HepG2 (cell line): ENCODE data around the gene CCDC77. TPM values are rescaled to one million over a fixed set of nuclear protein-coding genes. Genes with fewer than 3 reads are reported as not detected.
A peak's percentile ranks its signal among the peaks of the same experiment; 100 is the strongest.

Source experiments
- ATAC-seq: fragments of 200-7000 bp; cut with Tn5 transposase; 3 replicates; pipeline ENCODE4 v1.9.1; 2020; ENCODE audit warnings: mild to moderate bottlenecking, moderate library complexity
- BruUV-seq: library from RNA; stranded (reverse); fragments of 400-500 nt; replicated peaks from 2 replicates; lab custom pipeline; 2021; lab: Mats Ljungman, UMichigan
- CTCF ChIA-PET: fragments of 300-600 bp; formaldehyde crosslinking; extraction: SDS; loops from one replicate; lab custom pipeline; 2021; ENCODE audit warnings: low total read pairs, inconsistent platforms, low intra/inter-chr PET ratio; lab: Yijun Ruan, JAX
- POLR2A ChIA-PET: fragments of 350-600 bp; sonication (Branson Sonifier 250); formaldehyde crosslinking; loops from one replicate; lab custom pipeline; 2020; ENCODE audit warnings: antibody characterized with exemption, inconsistent platforms; lab: Yijun Ruan, JAX
- DNase-seq: peaks from one replicate; pipeline ENCODE4 v3.0.0-alpha.2; 2015; ENCODE audit warnings: low spot score
- FAIRE-seq: peaks from 3 replicates; lab custom pipeline; 2011; peaks lifted over from hg19 to GRCh38; lab: Jason Lieb, UNC
- H2AFZ ChIP-seq: one replicate; pipeline ENCODE4 v1.6.1; 2011; ENCODE audit warnings: low read length, inconsistent platforms
- H3K27ac ChIP-seq: fragments of 300-600 bp; 3 replicates; pipeline ENCODE4 v1.8.0; 2011; ENCODE audit warnings: mixed run types, mild to moderate bottlenecking, mixed read lengths, low read length, inconsistent platforms; ENCODE audit not compliant: insufficient read depth; ENCODE audit errors: extremely low read length
- H3K27me3 ChIP-seq, 2 experiments: fragments of 200-600 bp in 1 of 2; 2 replicates in 1 of 2; 3 replicates in 1 of 2; pipeline versions ENCODE4 v1.6.0 to v1.8.0; 2011; ENCODE audit warnings: low read length in 2 of 2, mild to moderate bottlenecking in 2 of 2, moderate library complexity in 2 of 2, inconsistent platforms in 1 of 2; ENCODE audit not compliant: insufficient read depth in 2 of 2, control insufficient read depth in 1 of 2
- H3K36me3 ChIP-seq, 2 experiments: fragments of 200-600 bp in 1 of 2; replicated peaks in 1 of 2; 2 replicates in 1 of 2; 3 replicates in 1 of 2; pipeline versions ENCODE4 v1.5.1 to v1.8.0; 2011; ENCODE audit warnings: low read length in 2 of 2, inconsistent platforms in 1 of 2; ENCODE audit not compliant: insufficient read depth in 2 of 2, control insufficient read depth in 1 of 2
- H3K4me1 ChIP-seq: 2 replicates; pipeline ENCODE4 v1.5.1; 2012; ENCODE audit warnings: low read length, inconsistent platforms; ENCODE audit not compliant: insufficient read depth
- H3K4me2 ChIP-seq: 2 replicates; pipeline ENCODE4 v1.6.0; 2011; ENCODE audit warnings: low read depth, low read length, inconsistent platforms
- H3K4me3 ChIP-seq, 3 experiments: fragments of 200-600 bp in 1 of 3; sonication (generic), shearing (Covaris generic) in 1 of 3; replicated peaks in 1 of 3; 2 replicates each; pipeline ENCODE4 v1.5.1; 2011 to 2016; ENCODE audit warnings: low read length in 3 of 3, inconsistent platforms in 2 of 3, low read depth in 2 of 3, mild to moderate bottlenecking in 2 of 3, control low read depth in 1 of 3, mixed read lengths in 1 of 3; ENCODE audit not compliant: insufficient read depth in 1 of 3
- H3K79me2 ChIP-seq: one replicate; pipeline ENCODE4 v1.6.1; 2011; ENCODE audit warnings: low read length, inconsistent platforms; ENCODE audit not compliant: insufficient read depth
- H3K9ac ChIP-seq: 2 replicates; pipeline ENCODE4 v1.6.0; 2011; ENCODE audit warnings: mild to moderate bottlenecking, low read depth, low read length, inconsistent platforms; ENCODE audit not compliant: insufficient read depth
- H3K9me3 ChIP-seq: 2 replicates; pipeline ENCODE4 v1.5.1; 2012; ENCODE audit warnings: mild to moderate bottlenecking, low read length
- H4K20me1 ChIP-seq: 2 replicates; pipeline ENCODE4 v1.6.0; 2011; ENCODE audit warnings: inconsistent platforms, mild to moderate bottlenecking, low read length, moderate library complexity; ENCODE audit not compliant: insufficient read depth
- KDM5B ChIP-seq: sonication (generic); formaldehyde crosslinking; IDR thresholded peaks from 2 replicates; pipeline ENCODE4 v1.4.0; 2020; ENCODE audit warnings: missing genetic modification reagents, mild to moderate bottlenecking, borderline replicate concordance
- XRCC5 ChIP-seq: fragments of 200-400 bp; formaldehyde crosslinking; optimal IDR thresholded peaks from 2 replicates; pipeline ENCODE3; 2017; ENCODE audit warnings: mild to moderate bottlenecking, low read length
- WGBS: methylation state at CpG from one replicate; pipeline ENCODE4 v1.1.6; 2017; ENCODE audit warnings: low lambda C conversion rate; 5-methylcytosine and 5-hydroxymethylcytosine counted together
- in situ Hi-C: cut with HindIII; loops from 2 replicates; pipeline ENCODE4 v1.10.0; 2017; ENCODE audit warnings: low pct_unique_long_range_greater_than_20kb; ENCODE audit not compliant: extremely low pct_ligation_motif_present
- intact Hi-C: fragments of 100-400 bp; cut with micrococcal nuclease; formaldehyde crosslinking; loops from one replicate; pipeline ENCODE4 v1.10.0; 2022; ENCODE audit not compliant: unreplicated experiment
- polyA plus RNA-seq, 8 experiments: library from polyadenylated mRNA; depleted of rRNA in 3 of 8; stranded (reverse) in 7 of 8; unstranded in 1 of 8; fragments of >200 nt; fragmentation: Illumina TruSeq in 4 of 8; extraction: Trizol in 4 of 8; gene quantifications; 2 replicates each; pipeline versions ENCODE4 v1.2.1 to v1.2.3, GENCODE V29; 2011 to 2016; ENCODE audit warnings: low read depth in 4 of 8, missing spikeins in 1 of 8, mixed read lengths in 1 of 8; ENCODE audit not compliant: insufficient read depth in 1 of 8
- total RNA-seq, 5 experiments: library from RNA; depleted of rRNA; stranded (reverse); fragments of >200 nt; fragmentation: Illumina TruSeq; extraction: Trizol; gene quantifications; 2 replicates each; pipeline ENCODE4 v1.2.3, GENCODE V29; 2016; ENCODE audit warnings: low read depth in 1 of 5
- TF ChIP-seq, protein P1 (sequence below): IDR thresholded peaks from 2 replicates; pipeline ENCODE4 v1.6.1; 2012; ENCODE audit warnings: inconsistent platforms
- TF ChIP-seq, protein P2 (sequence below): sonication (generic); formaldehyde crosslinking; IDR thresholded peaks from 2 replicates; pipeline ENCODE4 v1.4.0; 2020; ENCODE audit warnings: mild to moderate bottlenecking, missing genetic modification reagents
- TF ChIP-seq, protein P3 (sequence below): sonication (generic); formaldehyde crosslinking; IDR thresholded peaks from 2 replicates; pipeline ENCODE4 v1.4.0; 2020; ENCODE audit warnings: missing genetic modification reagents

Gene CCDC77
- total and polyA plus RNA-seq, 2 of the 13 experiments (the other 11 are each of a cell fraction or from before 2014, with no cell fraction given) = 6.4 to 16.4 TPM

DNA sequence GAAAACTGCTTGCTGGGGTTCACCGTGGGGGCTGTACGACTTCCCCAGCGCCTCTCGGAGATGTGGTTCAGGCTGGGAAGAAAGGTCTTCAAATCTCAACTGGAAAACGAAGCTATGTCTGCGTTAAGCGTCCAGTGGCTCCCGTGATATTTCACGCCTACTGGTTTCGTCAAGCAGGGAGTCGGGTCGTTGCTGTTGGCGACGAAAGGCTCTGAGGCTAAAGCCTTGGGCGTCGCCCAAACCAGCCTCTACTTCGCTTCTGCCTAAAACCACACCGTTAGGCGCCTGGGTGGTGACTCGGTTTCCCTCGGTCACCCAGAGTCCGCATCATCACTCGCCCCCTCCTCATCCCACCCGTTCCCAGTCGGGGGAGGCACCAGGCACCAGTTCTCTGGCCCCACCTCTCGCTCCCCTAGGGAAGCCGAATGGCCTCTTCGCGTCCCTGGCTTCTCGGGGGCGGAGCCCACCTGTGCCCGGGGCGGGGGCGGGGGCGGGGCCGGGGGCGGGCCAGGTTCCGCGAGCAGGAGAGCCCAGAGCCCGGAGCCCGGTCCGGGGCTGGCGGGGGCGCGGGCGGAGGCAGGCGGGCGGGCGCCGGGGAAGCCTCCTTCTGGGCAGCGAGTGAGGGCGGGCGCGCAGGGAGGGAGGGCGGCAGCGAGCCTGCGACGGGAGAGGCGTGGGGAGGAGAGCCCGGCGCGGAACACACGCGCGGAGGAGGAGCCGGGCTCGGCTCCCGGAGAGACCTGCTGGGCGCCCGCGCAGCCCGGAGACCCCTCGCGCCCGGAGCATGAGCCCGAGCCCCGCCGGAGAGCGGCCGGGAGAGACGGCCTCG lies 58.2 kb downstream of the CCDC77 start, which contains the start of gene B4GALNT3:
Gene B4GALNT3 (plus strand): TSS at position 510 of the 829 bp plus-strand sequence. CDS start 438 bp downstream, outside the sequence.
- DNase-seq (no peak), FAIRE-seq (no peak), ATAC-seq (peak; percentile 67)
- H3K27me3 ChIP-seq = peaks cover 4 to 38% of the 10 kb centered on the region in 2 experiments
- peak within 1 kb of the TSS; percentile 78 for H3K4me2 ChIP-seq
- CTCF ChIA-PET = interaction anchor here (1.3 to 11.2 kb wide), 2 partner anchors 11 to 87 kb away, joined by 3 to 227 read pairs; no protein-coding TSS in a partner anchor
- intact Hi-C loops = no loop called here
- peak within 1 kb of the TSS; percentile 11; the same call in 1 of the 2 replicates for H3K9ac ChIP-seq
- no peak within 1 kb of the TSS for H2AFZ ChIP-seq
- no peaks in the 10 kb centered on the region for H3K9me3 ChIP-seq
- H3K36me3 ChIP-seq = no peaks in the 10 kb centered on the region
- in situ Hi-C loops = loop anchor here (5.0 kb wide), 1 partner anchor 83 kb away; no protein-coding TSS in a partner anchor
- 15% methylated on average over 23 of the region's 82 CpGs for WGBS
- H3K4me1 ChIP-seq = peaks cover 27% of the 10 kb centered on the region
- H3K27ac ChIP-seq = no peak within 1 kb of the TSS
- H3K79me2 ChIP-seq = no peaks in the 10 kb centered on the region
- peak; percentile 17 for TF ChIP-seq XRCC5
- TF ChIP-seq, protein P1, sequence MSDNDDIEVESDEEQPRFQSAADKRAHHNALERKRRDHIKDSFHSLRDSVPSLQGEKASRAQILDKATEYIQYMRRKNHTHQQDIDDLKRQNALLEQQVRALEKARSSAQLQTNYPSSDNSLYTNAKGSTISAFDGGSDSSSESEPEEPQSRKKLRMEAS = peak; percentile 31; the same call in 1 of the 2 replicates
- TF ChIP-seq, protein P2, sequence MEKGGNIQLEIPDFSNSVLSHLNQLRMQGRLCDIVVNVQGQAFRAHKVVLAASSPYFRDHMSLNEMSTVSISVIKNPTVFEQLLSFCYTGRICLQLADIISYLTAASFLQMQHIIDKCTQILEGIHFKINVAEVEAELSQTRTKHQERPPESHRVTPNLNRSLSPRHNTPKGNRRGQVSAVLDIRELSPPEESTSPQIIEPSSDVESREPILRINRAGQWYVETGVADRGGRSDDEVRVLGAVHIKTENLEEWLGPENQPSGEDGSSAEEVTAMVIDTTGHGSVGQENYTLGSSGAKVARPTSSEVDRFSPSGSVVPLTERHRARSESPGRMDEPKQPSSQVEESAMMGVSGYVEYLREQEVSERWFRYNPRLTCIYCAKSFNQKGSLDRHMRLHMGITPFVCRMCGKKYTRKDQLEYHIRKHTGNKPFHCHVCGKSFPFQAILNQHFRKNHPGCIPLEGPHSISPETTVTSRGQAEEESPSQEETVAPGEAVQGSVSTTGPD = no peak
- TF ChIP-seq KDM5B (CRISPR knock-in tag) = peak; percentile 25; the same call in 1 of the 2 replicates
- TF ChIP-seq, protein P3, sequence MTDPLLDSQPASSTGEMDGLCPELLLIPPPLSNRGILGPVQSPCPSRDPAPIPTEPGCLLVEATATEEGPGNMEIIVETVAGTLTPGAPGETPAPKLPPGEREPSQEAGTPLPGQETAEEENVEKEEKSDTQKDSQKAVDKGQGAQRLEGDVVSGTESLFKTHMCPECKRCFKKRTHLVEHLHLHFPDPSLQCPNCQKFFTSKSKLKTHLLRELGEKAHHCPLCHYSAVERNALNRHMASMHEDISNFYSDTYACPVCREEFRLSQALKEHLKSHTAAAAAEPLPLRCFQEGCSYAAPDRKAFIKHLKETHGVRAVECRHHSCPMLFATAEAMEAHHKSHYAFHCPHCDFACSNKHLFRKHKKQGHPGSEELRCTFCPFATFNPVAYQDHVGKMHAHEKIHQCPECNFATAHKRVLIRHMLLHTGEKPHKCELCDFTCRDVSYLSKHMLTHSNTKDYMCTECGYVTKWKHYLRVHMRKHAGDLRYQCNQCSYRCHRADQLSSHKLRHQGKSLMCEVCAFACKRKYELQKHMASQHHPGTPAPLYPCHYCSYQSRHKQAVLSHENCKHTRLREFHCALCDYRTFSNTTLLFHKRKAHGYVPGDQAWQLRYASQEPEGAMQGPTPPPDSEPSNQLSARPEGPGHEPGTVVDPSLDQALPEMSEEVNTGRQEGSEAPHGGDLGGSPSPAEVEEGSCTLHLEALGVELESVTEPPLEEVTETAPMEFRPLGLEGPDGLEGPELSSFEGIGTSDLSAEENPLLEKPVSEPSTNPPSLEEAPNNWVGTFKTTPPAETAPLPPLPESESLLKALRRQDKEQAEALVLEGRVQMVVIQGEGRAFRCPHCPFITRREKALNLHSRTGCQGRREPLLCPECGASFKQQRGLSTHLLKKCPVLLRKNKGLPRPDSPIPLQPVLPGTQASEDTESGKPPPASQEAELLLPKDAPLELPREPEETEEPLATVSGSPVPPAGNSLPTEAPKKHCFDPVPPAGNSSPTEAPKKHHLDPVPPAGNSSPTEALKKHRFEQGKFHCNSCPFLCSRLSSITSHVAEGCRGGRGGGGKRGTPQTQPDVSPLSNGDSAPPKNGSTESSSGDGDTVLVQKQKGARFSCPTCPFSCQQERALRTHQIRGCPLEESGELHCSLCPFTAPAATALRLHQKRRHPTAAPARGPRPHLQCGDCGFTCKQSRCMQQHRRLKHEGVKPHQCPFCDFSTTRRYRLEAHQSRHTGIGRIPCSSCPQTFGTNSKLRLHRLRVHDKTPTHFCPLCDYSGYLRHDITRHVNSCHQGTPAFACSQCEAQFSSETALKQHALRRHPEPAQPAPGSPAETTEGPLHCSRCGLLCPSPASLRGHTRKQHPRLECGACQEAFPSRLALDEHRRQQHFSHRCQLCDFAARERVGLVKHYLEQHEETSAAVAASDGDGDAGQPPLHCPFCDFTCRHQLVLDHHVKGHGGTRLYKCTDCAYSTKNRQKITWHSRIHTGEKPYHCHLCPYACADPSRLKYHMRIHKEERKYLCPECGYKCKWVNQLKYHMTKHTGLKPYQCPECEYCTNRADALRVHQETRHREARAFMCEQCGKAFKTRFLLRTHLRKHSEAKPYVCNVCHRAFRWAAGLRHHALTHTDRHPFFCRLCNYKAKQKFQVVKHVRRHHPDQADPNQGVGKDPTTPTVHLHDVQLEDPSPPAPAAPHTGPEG (CRISPR knock-in tag) = peak; percentile 82; the same call in 1 of the 2 replicates
- no peaks in the 10 kb centered on the region for H4K20me1 ChIP-seq
- peak within 1 kb of the TSS; percentile 46 to 71 (median 64); a peak in 5 of 6 replicates for H3K4me3 ChIP-seq
- POLR2A ChIA-PET = no interaction called here
- no TSS peak for BruUV-seq
